DOHH2 (cell line): ENCODE results near the gene RNF13.

ENCODE experiments used
- H3F3A ChIP-seq: fragments of 200-600 bp; sonication (generic), shearing (Covaris generic); 2 replicates; pipeline ENCODE4 v1.6.0; 2016; ENCODE audit warnings: antibody characterized with exemption, mild to moderate bottlenecking; ENCODE audit not compliant: control insufficient read depth, insufficient read depth
- H3K27ac ChIP-seq: fragments of 200-600 bp; sonication (generic); 2 replicates; pipeline ENCODE4 v1.5.1; 2014; ENCODE audit warnings: low read depth, mild to moderate bottlenecking, low read length, moderate library complexity
- H3K27me3 ChIP-seq: fragments of 200-600 bp; sonication (generic); 2 replicates; pipeline ENCODE4 v1.6.1; 2014; ENCODE audit warnings: mild to moderate bottlenecking, low read length, mixed read lengths; ENCODE audit not compliant: control insufficient read depth
- H3K36me3 ChIP-seq: fragments of 200-600 bp; sonication (generic); 2 replicates; pipeline ENCODE4 v1.6.1; 2014; ENCODE audit warnings: mild to moderate bottlenecking, low read length, moderate library complexity, mixed read lengths; ENCODE audit not compliant: control insufficient read depth
- H3K4me1 ChIP-seq: fragments of 200-600 bp; sonication (generic); 2 replicates; pipeline ENCODE4 v1.6.1; 2014; ENCODE audit warnings: mild to moderate bottlenecking, low read length, mixed read lengths; ENCODE audit not compliant: control insufficient read depth
- H3K4me2 ChIP-seq: fragments of 200-600 bp; sonication (generic); 2 replicates; pipeline ENCODE4 v1.6.0; 2014; ENCODE audit warnings: mild to moderate bottlenecking, low read length, moderate library complexity
- H3K4me3 ChIP-seq: fragments of 200-600 bp; sonication (generic); 2 replicates; pipeline ENCODE4 v1.5.1; 2014; ENCODE audit warnings: mild to moderate bottlenecking, low read length, mixed read lengths
- H3K79me2 ChIP-seq: fragments of 200-600 bp; sonication (generic); 2 replicates; pipeline ENCODE4 v1.6.1; 2014; ENCODE audit warnings: mild to moderate bottlenecking, low read length, mixed read lengths; ENCODE audit not compliant: control insufficient read depth
- H3K9me2 ChIP-seq: fragments of 200-600 bp; sonication (generic); replicated peaks from 2 replicates; pipeline ENCODE4 v1.6.1; 2014; ENCODE audit warnings: mild to moderate bottlenecking, low read length, mixed read lengths; ENCODE audit not compliant: control insufficient read depth
- H3K9me3 ChIP-seq: fragments of 200-600 bp; sonication (generic); 2 replicates; pipeline ENCODE4 v1.6.1; 2014; ENCODE audit warnings: antibody characterized with exemption, low read length, mixed read lengths; ENCODE audit not compliant: control insufficient read depth, insufficient read depth
- H4K20me1 ChIP-seq: fragments of 200-600 bp; sonication (generic); 2 replicates; pipeline ENCODE4 v1.6.0; 2014; ENCODE audit warnings: low read depth, mild to moderate bottlenecking, antibody characterized with exemption, low read length, moderate library complexity; ENCODE audit not compliant: control insufficient read depth, insufficient read depth
- EZH2phosphoT487 ChIP-seq: fragments of 200-600 bp; sonication (generic); IDR thresholded peaks from 2 replicates; pipeline ENCODE4 v1.6.1; 2017; ENCODE audit warnings: borderline replicate concordance, mild to moderate bottlenecking, antibody characterized with exemption, low read length, moderate library complexity, mixed read lengths
- TF ChIP-seq, protein P1 (sequence below): fragments of 200-600 bp; sonication (generic); IDR thresholded peaks from one replicate; pipeline ENCODE4 v1.5.1; 2014; ENCODE audit warnings: antibody characterized with exemption, mild to moderate bottlenecking, low read depth, low read length; ENCODE audit not compliant: poor library complexity, severe bottlenecking

Gene RNF13

GRCh38 chr3:149801195-149801594, 11.8 kb upstream of the RNF13 start:
- Histone ChIP-seq H3F3A (no peaks in the 10 kb centered on the region), H3K27me3 (no peaks in the 10 kb centered on the region), H3K9me2 (no peaks in the 10 kb centered on the region), H3K27ac (no peak overlapping the region), H3K4me1 (peaks cover 7% of the 10 kb centered on the region), H3K4me3 (no peak overlapping the region), H3K36me3 (no peaks in the 10 kb centered on the region), H4K20me1 (no peaks in the 10 kb centered on the region), H3K9me3 (no peaks in the 10 kb centered on the region), H3K4me2 (no peak overlapping the region), H3K79me2 (no peaks in the 10 kb centered on the region)
- no peak for TF ChIP-seq EZH2phosphoT487
- TF ChIP-seq, protein P1, sequence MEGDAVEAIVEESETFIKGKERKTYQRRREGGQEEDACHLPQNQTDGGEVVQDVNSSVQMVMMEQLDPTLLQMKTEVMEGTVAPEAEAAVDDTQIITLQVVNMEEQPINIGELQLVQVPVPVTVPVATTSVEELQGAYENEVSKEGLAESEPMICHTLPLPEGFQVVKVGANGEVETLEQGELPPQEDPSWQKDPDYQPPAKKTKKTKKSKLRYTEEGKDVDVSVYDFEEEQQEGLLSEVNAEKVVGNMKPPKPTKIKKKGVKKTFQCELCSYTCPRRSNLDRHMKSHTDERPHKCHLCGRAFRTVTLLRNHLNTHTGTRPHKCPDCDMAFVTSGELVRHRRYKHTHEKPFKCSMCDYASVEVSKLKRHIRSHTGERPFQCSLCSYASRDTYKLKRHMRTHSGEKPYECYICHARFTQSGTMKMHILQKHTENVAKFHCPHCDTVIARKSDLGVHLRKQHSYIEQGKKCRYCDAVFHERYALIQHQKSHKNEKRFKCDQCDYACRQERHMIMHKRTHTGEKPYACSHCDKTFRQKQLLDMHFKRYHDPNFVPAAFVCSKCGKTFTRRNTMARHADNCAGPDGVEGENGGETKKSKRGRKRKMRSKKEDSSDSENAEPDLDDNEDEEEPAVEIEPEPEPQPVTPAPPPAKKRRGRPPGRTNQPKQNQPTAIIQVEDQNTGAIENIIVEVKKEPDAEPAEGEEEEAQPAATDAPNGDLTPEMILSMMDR: no peak

DNA sequence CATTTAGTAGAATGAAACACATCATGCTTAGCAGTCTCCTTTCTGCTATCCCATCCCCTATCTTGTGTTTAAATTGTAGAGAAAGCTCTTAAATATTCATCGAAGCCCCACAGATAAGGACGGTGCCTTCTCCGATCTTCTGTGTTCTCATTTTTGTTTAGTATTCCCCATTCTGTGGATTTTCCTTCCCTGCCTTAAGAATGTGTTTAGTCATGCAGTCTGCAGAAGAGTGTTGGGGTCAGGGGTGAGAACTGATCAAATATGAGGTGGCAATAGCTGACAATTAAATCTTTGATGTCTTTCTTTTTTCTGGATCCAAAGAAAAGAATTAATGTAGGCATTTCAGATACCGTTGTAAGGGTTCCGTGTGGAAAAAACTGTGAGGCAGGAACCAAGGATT, 11.4 kb upstream of the RNF13 start:
- Histone ChIP-seq H3K27ac (no peak overlapping the region), H3K9me3 (no peaks in the 10 kb centered on the region), H3K4me2 (no peak overlapping the region), H4K20me1 (no peaks in the 10 kb centered on the region), H3K79me2 (no peaks in the 10 kb centered on the region), H3K9me2 (no peaks in the 10 kb centered on the region), H3K4me3 (no peak overlapping the region), H3K36me3 (no peaks in the 10 kb centered on the region), H3F3A (0 out of 2 replicates have a peak, but pooled peaks cover 4% of the 10 kb centered on the region), H3K27me3 (no peaks in the 10 kb centered on the region), H3K4me1 (peaks cover 11% of the 10 kb centered on the region)
- TF ChIP-seq EZH2phosphoT487: no peak
- TF ChIP-seq, protein P1: no peak

DNA sequence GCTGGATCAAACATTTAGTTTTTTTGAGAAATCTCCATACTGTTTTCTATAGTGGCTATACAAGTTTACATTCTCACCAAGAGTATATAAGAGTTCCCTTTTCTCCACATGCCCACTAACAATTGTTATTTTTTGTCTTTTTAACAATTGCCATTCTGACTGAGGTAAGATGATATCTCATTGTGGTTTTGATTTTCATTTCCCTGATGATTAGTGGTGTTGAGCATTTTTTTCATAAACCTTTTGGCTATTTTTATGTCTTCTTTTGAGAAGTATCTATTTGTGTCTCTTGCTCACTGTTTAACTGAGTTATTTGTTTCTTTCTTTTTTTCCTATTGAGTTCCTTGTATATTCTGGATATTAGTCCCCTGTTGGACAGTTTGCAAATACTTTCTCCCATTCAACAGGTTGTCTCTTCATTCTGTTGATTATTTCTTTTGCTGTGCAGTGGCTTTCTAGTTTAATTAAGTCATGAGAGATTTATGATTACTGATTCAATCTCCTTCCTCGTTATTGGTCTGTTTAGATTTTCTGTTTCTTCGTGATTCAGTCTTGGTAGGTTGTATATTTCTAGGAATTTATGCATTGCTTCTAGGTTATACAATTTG, 6.7 kb upstream of the RNF13 start:
- Histone ChIP-seq H3K36me3 (no peaks in the 10 kb centered on the region), H3K27me3 (no peaks in the 10 kb centered on the region), H3K79me2 (no peaks in the 10 kb centered on the region), H3K27ac (no peak overlapping the region), H3K4me2 (peak overlapping the region; percentile 21), H3K4me1 (peaks cover 31% of the 10 kb centered on the region), H3K9me2 (no peaks in the 10 kb centered on the region), H4K20me1 (no peaks in the 10 kb centered on the region), H3F3A (0 out of 2 replicates have a peak, but pooled peaks cover 5% of the 10 kb centered on the region), H3K9me3 (no peaks in the 10 kb centered on the region), H3K4me3 (no peak overlapping the region)
- TF ChIP-seq, protein P1: no peak
- no peak for TF ChIP-seq EZH2phosphoT487
